NCI-H1417 (cell line): ENCODE data around the gene PI16.

Experiments used
- DNase-seq, 3 experiments: peaks; one replicate each; lab custom pipeline; 2025; lab: John Stamatoyannopoulos, UW

PI16 gene

DNA sequence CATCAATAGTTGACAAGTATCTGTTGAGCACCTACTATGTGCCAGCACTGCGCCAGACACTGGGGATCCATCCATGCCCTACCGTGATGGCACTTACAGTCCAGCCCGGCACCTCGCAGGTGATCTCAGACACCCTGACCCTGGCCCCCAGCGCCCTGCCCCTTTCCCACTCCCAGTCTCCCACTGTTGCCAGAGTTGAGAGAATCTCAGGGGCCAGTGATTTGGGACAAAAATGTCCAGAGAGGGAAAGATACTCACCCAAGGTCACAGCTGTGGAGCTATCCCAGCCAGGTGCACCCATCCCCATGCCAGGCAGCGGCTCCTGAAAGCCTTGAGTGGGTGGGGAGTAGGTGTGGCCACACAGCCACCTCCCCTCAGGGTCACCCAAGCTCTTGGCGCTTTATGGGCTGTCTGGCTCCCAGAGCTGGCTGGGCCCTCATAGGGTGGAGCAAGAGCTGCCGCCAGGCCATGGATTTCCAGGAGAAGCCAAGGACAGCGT, 3.3 kb downstream of the PI16 start:
- no peak for DNase-seq

GRCh38 chr6:36958775-36959554, 4.4 kb downstream of the PI16 start:
- no peak for DNase-seq

- DNase-seq = no peak
Observed at GRCh38 chr6:36959555-36960250, 5.2 kb downstream of the PI16 start.

DNA sequence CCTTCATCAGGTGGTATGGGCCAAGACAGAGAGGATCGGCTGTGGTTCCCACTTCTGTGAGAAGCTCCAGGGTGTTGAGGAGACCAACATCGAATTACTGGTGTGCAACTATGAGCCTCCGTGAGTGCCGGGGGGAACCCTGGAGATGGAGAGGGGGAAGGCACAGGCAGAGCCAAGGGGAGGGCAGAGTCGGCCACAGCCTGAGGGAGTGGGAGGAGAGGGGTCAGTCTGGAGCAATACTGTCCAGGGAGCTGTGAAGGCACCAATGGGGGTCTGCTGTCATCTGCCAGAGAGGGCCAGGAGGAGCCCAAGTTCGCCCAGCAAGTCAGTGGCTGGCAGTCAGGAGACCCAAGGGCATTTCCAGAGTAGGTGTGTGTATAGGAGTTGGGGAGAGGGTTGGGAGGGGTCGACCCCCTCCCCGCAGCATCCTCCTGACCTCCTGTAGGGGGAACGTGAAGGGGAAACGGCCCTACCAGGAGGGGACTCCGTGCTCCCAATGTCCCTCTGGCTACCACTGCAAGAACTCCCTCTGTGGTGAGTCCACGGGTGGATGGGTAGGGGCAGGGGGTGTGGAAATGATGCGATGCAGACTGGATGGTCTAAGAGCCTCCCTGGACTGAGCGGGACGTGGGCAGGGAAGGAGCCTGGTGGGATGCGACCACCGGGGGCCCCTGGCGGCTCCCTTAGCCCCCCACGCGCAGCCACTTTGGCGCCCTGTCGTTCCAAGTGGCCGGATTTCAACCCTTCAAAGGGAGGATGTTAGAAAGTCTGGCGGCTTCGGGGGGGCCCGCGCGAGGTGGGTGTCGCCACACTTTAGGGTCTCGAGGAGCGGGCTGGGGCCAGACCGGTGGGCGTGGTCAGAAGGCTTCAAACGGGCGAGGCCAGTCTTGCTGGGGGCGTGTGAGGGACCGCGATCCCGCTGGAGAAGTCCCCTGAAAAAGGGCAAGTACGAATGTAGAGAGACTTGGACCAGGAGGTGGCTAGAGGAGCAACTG, 7.2 kb downstream of the PI16 start:
- no peak for DNase-seq

DNA sequence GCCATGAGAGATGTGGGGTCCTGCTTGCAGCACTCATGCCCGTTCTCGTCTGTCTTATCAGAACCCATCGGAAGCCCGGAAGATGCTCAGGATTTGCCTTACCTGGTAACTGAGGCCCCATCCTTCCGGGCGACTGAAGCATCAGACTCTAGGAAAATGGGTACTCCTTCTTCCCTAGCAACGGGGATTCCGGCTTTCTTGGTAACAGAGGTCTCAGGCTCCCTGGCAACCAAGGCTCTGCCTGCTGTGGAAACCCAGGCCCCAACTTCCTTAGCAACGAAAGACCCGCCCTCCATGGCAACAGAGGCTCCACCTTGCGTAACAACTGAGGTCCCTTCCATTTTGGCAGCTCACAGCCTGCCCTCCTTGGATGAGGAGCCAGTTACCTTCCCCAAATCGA, 8.3 kb downstream of the PI16 start:
- peak in 2 of 3 experiments; percentile 15 to 60 for DNase-seq

DNA sequence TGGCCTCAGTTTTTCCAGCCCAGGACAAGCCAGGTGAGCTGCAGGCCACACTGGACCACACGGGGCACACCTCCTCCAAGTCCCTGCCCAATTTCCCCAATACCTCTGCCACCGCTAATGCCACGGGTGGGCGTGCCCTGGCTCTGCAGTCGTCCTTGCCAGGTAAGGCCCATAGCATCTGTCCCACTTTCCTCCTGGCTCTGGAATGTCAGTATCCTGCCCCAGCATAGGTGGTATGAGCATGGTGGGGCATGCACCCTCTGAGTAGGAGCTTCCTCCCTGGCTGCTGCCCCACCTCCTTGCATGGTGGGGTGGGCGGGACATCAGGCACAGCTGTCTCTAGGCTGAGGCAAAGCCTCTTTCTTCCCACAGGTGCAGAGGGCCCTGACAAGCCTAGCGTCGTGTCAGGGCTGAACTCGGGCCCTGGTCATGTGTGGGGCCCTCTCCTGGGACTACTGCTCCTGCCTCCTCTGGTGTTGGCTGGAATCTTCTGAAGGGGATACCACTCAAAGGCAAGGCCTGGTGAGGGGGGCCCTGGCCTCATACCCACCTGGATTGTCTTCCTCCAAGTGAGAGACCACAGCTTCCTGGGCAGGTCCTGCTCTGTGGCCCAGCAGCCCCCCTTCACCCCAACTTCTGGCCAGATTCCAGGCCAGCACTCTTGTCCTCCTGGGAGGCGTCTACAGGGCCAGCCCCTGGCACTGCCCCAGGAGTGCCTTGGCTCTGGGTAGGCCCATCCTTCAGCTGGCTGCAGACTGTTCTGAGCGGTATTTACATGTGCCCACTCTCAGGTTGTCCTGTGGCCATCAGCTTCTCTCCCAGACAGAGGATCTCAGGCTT, 9.1 kb downstream of the PI16 start:
- peak in 1 of 3 experiments; percentile 7 for DNase-seq

DNA sequence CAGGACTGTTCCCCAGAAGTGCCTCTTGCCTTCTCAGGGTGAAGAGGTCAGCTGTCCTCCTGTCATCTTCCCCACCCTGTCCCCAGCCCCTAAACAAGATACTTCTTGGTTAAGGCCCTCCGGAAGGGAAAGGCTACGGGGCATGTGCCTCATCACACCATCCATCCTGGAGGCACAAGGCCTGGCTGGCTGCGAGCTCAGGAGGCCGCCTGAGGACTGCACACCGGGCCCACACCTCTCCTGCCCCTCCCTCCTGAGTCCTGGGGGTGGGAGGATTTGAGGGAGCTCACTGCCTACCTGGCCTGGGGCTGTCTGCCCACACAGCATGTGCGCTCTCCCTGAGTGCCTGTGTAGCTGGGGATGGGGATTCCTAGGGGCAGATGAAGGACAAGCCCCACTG, 9.8 kb downstream of the PI16 start:
- no peak for DNase-seq

- no peak for DNase-seq
Observed at GRCh38 chr6:36964908-36965307, 10.4 kb downstream of the PI16 start.

- DNase-seq = no peak
Observed at GRCh38 chr6:36967301-36967700, 12.8 kb downstream of the PI16 start.

- DNase-seq = no peak
Observed at GRCh38 chr6:36967757-36968156, 13.2 kb downstream of the PI16 start.

- DNase-seq = no peak
Observed at GRCh38 chr6:36968266-36968977, 13.9 kb downstream of the PI16 start.

GRCh38 chr6:36969240-36969691, 14.7 kb downstream of the PI16 start:
- no peak for DNase-seq

- no peak for DNase-seq
Observed at GRCh38 chr6:36969988-36970891, 15.7 kb downstream of the PI16 start.

DNA sequence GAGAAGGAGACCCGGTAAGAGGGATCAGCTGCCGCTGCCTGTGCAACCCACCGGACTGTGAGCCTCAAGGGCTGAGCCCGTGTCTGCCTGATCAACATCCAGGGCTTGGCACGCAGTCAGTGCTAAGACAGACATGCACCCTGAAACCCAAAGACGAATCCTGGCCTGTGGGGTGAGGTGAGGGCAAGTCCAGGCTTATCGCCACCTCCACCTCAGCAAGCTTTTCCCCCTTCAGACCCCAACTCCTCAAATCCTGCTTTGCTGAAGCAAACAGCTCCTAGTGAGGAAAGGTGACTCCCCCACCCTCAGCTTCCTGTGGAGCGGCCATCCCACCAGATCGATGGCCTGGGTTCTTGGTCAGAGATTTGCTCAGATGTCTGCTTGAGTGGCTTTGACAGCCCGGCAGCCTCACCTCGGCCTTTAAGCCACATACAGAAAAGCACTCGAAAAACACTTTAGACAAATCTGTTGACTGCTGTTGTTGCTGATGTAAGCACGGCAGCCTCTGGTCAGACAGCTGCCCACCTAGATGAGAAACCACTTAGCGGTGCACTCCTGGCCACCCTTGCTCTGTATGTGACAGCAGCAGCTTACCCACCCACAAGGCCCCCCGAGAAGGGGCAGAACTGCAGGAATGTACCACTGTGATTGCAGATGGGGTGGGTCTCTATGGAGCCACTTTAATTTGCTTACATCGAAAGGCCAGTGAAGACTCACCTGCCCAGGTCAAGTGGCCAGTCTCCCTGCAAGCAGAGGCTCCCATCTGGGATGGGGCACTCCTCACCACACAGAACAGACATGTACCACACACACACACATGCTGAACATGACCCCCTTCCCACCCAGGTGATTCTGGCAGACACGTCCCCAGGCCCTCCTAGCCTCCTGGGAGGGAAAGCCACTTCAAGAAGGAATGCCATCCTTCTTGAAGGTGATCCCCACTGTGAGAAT, 16.6 kb downstream of the PI16 start:
- peak in 1 of 3 experiments; percentile 9 for DNase-seq

- peak in 1 of 3 experiments; percentile 17 for DNase-seq
Observed at GRCh38 chr6:36971921-36972673, 17.6 kb downstream of the PI16 start.

DNA sequence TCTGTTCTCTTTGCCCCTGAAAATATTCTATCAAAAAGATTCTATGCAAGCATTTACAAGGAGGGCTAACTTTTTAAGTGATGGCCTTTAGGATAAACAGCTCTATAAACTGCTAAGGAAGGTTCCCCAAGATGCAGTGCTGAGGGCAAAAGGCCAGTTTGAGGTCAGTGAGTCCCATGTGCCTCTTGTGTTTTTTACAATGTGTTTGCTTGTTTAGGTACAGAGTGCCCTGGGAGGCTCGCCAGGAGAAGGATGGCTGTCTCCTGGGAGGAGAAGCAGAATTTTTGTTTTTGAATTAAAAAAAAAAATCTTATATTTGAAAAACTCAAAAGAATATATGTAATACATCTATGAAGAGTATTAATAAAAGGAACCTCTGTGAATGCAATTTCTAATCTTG, 18.7 kb downstream of the PI16 start:
- DNase-seq = no peak

- no peak for DNase-seq
Observed at GRCh38 chr6:36973647-36974046, 19.1 kb downstream of the PI16 start.
